Kidney (tissue), 14 donors: ENCODE results near the gene MSRB1. TPM values are rescaled to one million over a fixed set of nuclear protein-coding genes. Genes with fewer than 3 reads are reported as not detected.
A peak's percentile ranks its signal among the peaks of the same experiment; 100 is the strongest.

Experiments
- DNase-seq, 5 donors: peaks; one replicate each; pipeline ENCODE4 v3.0.0-alpha.2; 2013 to 2020
- FAIRE-seq: peaks from 2 replicates; lab custom pipeline; 2012; peaks lifted over from hg19 to GRCh38; lab: Jason Lieb, UNC
- H3K27ac ChIP-seq, 2 donors: one replicate each; pipeline ENCODE4 v1.7.0; 2013; ENCODE audit warnings: low read depth in 2 of 2, low read length in 2 of 2, inconsistent platforms in 1 of 2
- H3K27me3 ChIP-seq: one replicate; pipeline ENCODE4 v1.7.1; 2013; ENCODE audit warnings: low read length, inconsistent platforms; ENCODE audit not compliant: control insufficient read depth, insufficient read depth
- H3K36me3 ChIP-seq, 3 donors: one replicate each; pipeline versions ENCODE4 v1.7.0 to v1.7.1; 2013; ENCODE audit warnings: low read length in 3 of 3, control low read depth in 1 of 3, inconsistent platforms in 1 of 3; ENCODE audit not compliant: insufficient read depth in 3 of 3, control insufficient read depth in 2 of 3
- H3K4me1 ChIP-seq, 3 donors: one replicate each; pipeline versions ENCODE4 v1.7.0 to v1.7.1; 2013; ENCODE audit warnings: low read length in 3 of 3, inconsistent platforms in 1 of 3, low read depth in 1 of 3; ENCODE audit not compliant: control insufficient read depth in 2 of 3, insufficient read depth in 2 of 3
- H3K4me3 ChIP-seq, 3 donors: one replicate each; pipeline versions ENCODE4 v1.7.0 to v1.8.1; 2013; ENCODE audit warnings: low read length in 3 of 3, control low read depth in 1 of 3, inconsistent platforms in 1 of 3
- H3K9ac ChIP-seq, 3 donors: one replicate each; pipeline versions ENCODE4 v1.7.0 to v1.7.1; 2013; ENCODE audit warnings: low read length in 3 of 3, control low read depth in 1 of 3, inconsistent platforms in 1 of 3
- H3K9me3 ChIP-seq, 3 donors: one replicate each; pipeline versions ENCODE4 v1.7.0 to v1.7.1; 2013; ENCODE audit warnings: low read length in 3 of 3, control low read depth in 1 of 3, inconsistent platforms in 1 of 3; ENCODE audit not compliant: control insufficient read depth in 2 of 3, insufficient read depth in 1 of 3
- CTCF ChIP-seq: IDR thresholded peaks from 3 replicates; pipeline ENCODE4 v1.5.1; 2012; ENCODE audit warnings: mild to moderate bottlenecking, moderate library complexity, borderline replicate concordance; ENCODE audit not compliant: insufficient read depth; ENCODE audit errors: extremely low read depth
- intact Hi-C: fragments of 100-400 bp; cut with DNase I; formaldehyde crosslinking; loops from one replicate; pipeline ENCODE4 v1.11.1; 2022
- polyA plus RNA-seq: library from polyadenylated mRNA; stranded (reverse); fragments of 350-450 nt; fragmentation: Illumina TruSeq; extraction: RNeasy Lipid Tissue Mini Kit (QIAGEN cat#74804); gene quantifications from one replicate; pipeline ENCODE4 v1.2.3, GENCODE V29; 2014; ENCODE audit warnings: low read depth, low replicate concordance; ENCODE audit not compliant: insufficient read depth
- total RNA-seq: library from RNA; stranded (reverse); fragmentation: NEBNext Ultra II Directional; extraction: Animal tissue kit (Norgen Biotek cat#: 25700); gene quantifications from one replicate; pipeline ENCODE4 v1.2.1, GENCODE V29; 2021
- donor health status: control.
- donor health status: control.
- donor health status: control.
- donor health status: control.
- donor health status: control.
- donor health status: DM: yes; HTN: yes; CAD: no.
- donor health status: Normal renal cell carcinoma (clear cell type).

Gene MSRB1
- total and polyA plus RNA-seq, 2 donors from 2014 or later, result 32.0 to 189 TPM

GRCh38 chr16:1990101-1990350, 47.0 kb upstream of the MSRB1 start:
- FAIRE-seq (no peak), DNase-seq (no peak)
- H3K9ac ChIP-seq, result no peak overlapping the region
- H3K36me3 ChIP-seq, result peaks cover 0 to 12% (median 8%) of the 10 kb centered on the region in 3 donors
- no peak overlapping the region for H3K4me3 ChIP-seq
- H3K9me3 ChIP-seq, result no peaks in the 10 kb centered on the region
- TF ChIP-seq CTCF, result no peak
- H3K27ac ChIP-seq, result no peak overlapping the region
- H3K4me1 ChIP-seq, result peaks cover 0 to 19% (median 4%) of the 10 kb centered on the region in 3 donors
- intact Hi-C loops, result no loop called here
- H3K27me3 ChIP-seq, result peaks cover 19% of the 10 kb centered on the region

- FAIRE-seq, result no peak
- H3K4me1 ChIP-seq, result peaks cover 0 to 22% (median 8%) of the 10 kb centered on the region in 3 donors
- H3K4me3 ChIP-seq, result peak within 1 kb of the TSS in 1 of 3 donors; percentile 39
- peak in 2 of 5 donors; percentile 4 to 78 for DNase-seq
- no peak for TF ChIP-seq CTCF
- no peaks in the 10 kb centered on the region for H3K9me3 ChIP-seq
- peak within 1 kb of the TSS in 2 of 3 donors; percentile 46 for H3K9ac ChIP-seq
- intact Hi-C loops, result no loop called here
- peak within 1 kb of the TSS in 1 of 2 donors; percentile 26 for H3K27ac ChIP-seq
- peaks cover 0 to 12% (median 8%) of the 10 kb centered on the region in 3 donors for H3K36me3 ChIP-seq
- H3K27me3 ChIP-seq, result peaks cover 19% of the 10 kb centered on the region
Measured at GRCh38 chr16:1989209-1990100, 46.5 kb upstream of the MSRB1 start, which contains the start of gene SYNGR3. SYNGR3 (plus strand) TSS chr16:1989970; CDS start chr16:1990103, 133 bp downstream.

- H3K4me1 ChIP-seq, result peaks cover 0 to 29% (median 8%) of the 10 kb centered on the region in 3 donors
- H3K4me3 ChIP-seq, result no peak overlapping the region
- no peak overlapping the region for H3K27ac ChIP-seq
- intact Hi-C loops, result no loop called here
- no peaks in the 10 kb centered on the region for H3K9me3 ChIP-seq
- no peak overlapping the region for H3K9ac ChIP-seq
- DNase-seq (no peak), FAIRE-seq (no peak)
- TF ChIP-seq CTCF, result no peak
- peaks cover 28% of the 10 kb centered on the region for H3K27me3 ChIP-seq
- peaks cover 0 to 12% (median 8%) of the 10 kb centered on the region in 3 donors for H3K36me3 ChIP-seq
Measured at GRCh38 chr16:1987198-1987597, 44.2 kb upstream of the MSRB1 start.
